Neural cell (in vitro differentiated cells): ENCODE measurements around the gene IQSEC1.

Experiments
- CTCF ChIP-seq: fragments of 450-650 bp; IDR thresholded peaks from 2 replicates; pipeline ENCODE4 v1.5.1; 2014; ENCODE audit warnings: antibody characterized with exemption, mild to moderate bottlenecking, moderate library complexity; ENCODE audit not compliant: poor library complexity, severe bottlenecking
- EZH2 ChIP-seq: fragments of 200-600, 300-800 bp; shearing (Covaris generic), sonication (generic); IDR thresholded peaks from 2 replicates; pipeline ENCODE4 v1.6.1; 2014; ENCODE audit warnings: antibody characterized with exemption, low read length, borderline replicate concordance, mild to moderate bottlenecking; ENCODE audit not compliant: insufficient read depth, poor library complexity, severe bottlenecking
- REST ChIP-seq: IDR thresholded peaks from 2 replicates; pipeline ENCODE4 v1.6.1; 2012; ENCODE audit warnings: borderline replicate concordance
- SMC3 ChIP-seq: fragments of 450-650 bp; conservative IDR thresholded peaks from 2 replicates; pipeline ENCODE4 v1.6.1; 2014; ENCODE audit warnings: antibody characterized with exemption, mild to moderate bottlenecking, moderate library complexity; ENCODE audit not compliant: poor library complexity

GRCh38 chr3:12985148-12985547 is 88.1 kb downstream of the IQSEC1 start:
- TF ChIP-seq CTCF (no peak), EZH2 (no peak), SMC3 (no peak), REST (no peak)
